ENCODE measurements around the gene SLF2. TPM values are rescaled to one million over a fixed set of nuclear protein-coding genes. Genes with fewer than 3 reads are reported as not detected.

Gene SLF2
- total and polyA plus RNA-seq, 2 of the 8 experiments (the other 6 are each of a cell fraction or from before 2014, with no cell fraction given) = 5.5 to 20.9 TPM

GRCh38 chr10:100912605-100913469 lies at the start of gene SLF2 (continued):
- TF ChIP-seq CHD2 (IDR thresholded peaks at IDR 0.05; ENCODE audit: low read length) = peak; percentile 69
- peak; percentile 82 for TF ChIP-seq PHF8 (conservative IDR thresholded peaks at IDR 0.05; ENCODE audit: low read depth, low read length)
- no peak for TF ChIP-seq SUZ12 (IDR thresholded peaks at IDR 0.05; ENCODE audit: low read length)
- no peak for TF ChIP-seq CHD1 (IDR thresholded peaks at IDR 0.05; ENCODE audit: low read depth, low read length)
- peak; percentile 99 for TF ChIP-seq EGR1 (IDR thresholded peaks at IDR 0.05; ENCODE audit: borderline replicate concordance, low read depth, low read length)
- no peak for TF ChIP-seq CTCF (IDR thresholded peaks at IDR 0.05; ENCODE audit: control extremely low read depth in 1 of 3, insufficient read depth in 1 of 3, low read depth in 1 of 3, low read length in 3 of 3)
- no peak for TF ChIP-seq CHD7 (IDR thresholded peaks at IDR 0.05; ENCODE audit: insufficient replicate concordance, low read length)
